Suppressor macrophage (primary cell): ENCODE measurements around the gene GJB4.
"Not testable (repeated sequence)": the region's sequence is repeated elsewhere in the genome, so short reads cannot be mapped to it uniquely, and the experiment has no call there.

ENCODE experiments used
- DNase-seq, 4 experiments: peaks; one replicate each; pipeline ENCODE4 v3.0.0-alpha.2; 2020 to 2022
- total RNA-seq, 17 experiments: gene quantifications; one replicate each; lab custom pipeline; 2026; ENCODE audit warnings: mixed read lengths in 6 of 17, inconsistent platforms in 3 of 17; lab: John Stamatoyannopoulos, UW

GJB4 gene
- 0 to 0.44 (median 0) reads per million in 17 experiments for total RNA-seq

GRCh38 chr1:34759503-34760357, at the start of gene GJB4:
TSS of gene GJB4 (plus strand) at chr1:34759740. CDS start at chr1:34761255, 1,515 bp downstream.
- DNase-seq = no peak

- no peak for DNase-seq
These were observed 48.7 kb upstream of the GJB4 start for GRCh38 chr1:34710812-34711211.

GRCh38 chr1:34711485-34711884, 48.1 kb upstream of the GJB4 start:
- DNase-seq = no peak

GRCh38 chr1:34712007-34712688, 47.4 kb upstream of the GJB4 start:
- no peak for DNase-seq

- DNase-seq = no peak
These were observed 46.1 kb upstream of the GJB4 start for GRCh38 chr1:34713443-34713842.

GRCh38 chr1:34714386-34714785, 45.2 kb upstream of the GJB4 start:
- no peak for DNase-seq

- DNase-seq = no peak
These were observed 44.4 kb upstream of the GJB4 start for GRCh38 chr1:34715139-34715538.

GRCh38 chr1:34721241-34721640, 38.3 kb upstream of the GJB4 start:
- no peak for DNase-seq

- DNase-seq = no peak
These were observed 37.7 kb upstream of the GJB4 start for GRCh38 chr1:34721646-34722355.

- DNase-seq = no peak
These were observed 32.7 kb upstream of the GJB4 start for GRCh38 chr1:34726861-34727260.

GRCh38 chr1:34730485-34730884, 29.1 kb upstream of the GJB4 start:
- DNase-seq = no peak

GRCh38 chr1:34732831-34733230, 26.7 kb upstream of the GJB4 start:
- DNase-seq = not testable (repeated sequence)

- no peak for DNase-seq
These were observed 22.8 kb upstream of the GJB4 start for GRCh38 chr1:34736692-34737091.

GRCh38 chr1:34737236-34737635, 22.3 kb upstream of the GJB4 start:
- DNase-seq = not testable (repeated sequence)

- no peak for DNase-seq
These were observed 19.9 kb upstream of the GJB4 start for GRCh38 chr1:34739613-34740012.

GRCh38 chr1:34740161-34740868, 19.2 kb upstream of the GJB4 start:
- no peak for DNase-seq

- peak; percentile 73 to 89 (median 82) for DNase-seq
These were observed 16.8 kb upstream of the GJB4 start for GRCh38 chr1:34742667-34743270.

- DNase-seq = no peak
These were observed 15.8 kb upstream of the GJB4 start for GRCh38 chr1:34743775-34744174.

GRCh38 chr1:34744851-34745250, 14.7 kb upstream of the GJB4 start:
- no peak for DNase-seq

- no peak for DNase-seq
These were observed 13.9 kb upstream of the GJB4 start for GRCh38 chr1:34745666-34746065.

- no peak for DNase-seq
These were observed 13.4 kb upstream of the GJB4 start for GRCh38 chr1:34746101-34746500.
